Subcutaneous adipose tissue (tissue), 4 donors: ENCODE data around the gene NTRK2. TPM values are rescaled to one million over a fixed set of nuclear protein-coding genes. Genes with fewer than 3 reads are reported as not detected.

Experiments
- total RNA-seq, 4 donors: library from RNA; depleted of rRNA; stranded (reverse); fragments of >200 nt; gene quantifications; one replicate each; pipeline ENCODE4 v1.1.0, GENCODE V29; 2016
- TF ChIP-seq, protein P1 (sequence below): fragments of 450-650 bp; IDR thresholded peaks from one replicate; pipeline ENCODE4 v1.5.1; 2016; ENCODE audit warnings: low read depth, mild to moderate bottlenecking, control low read depth, antibody characterized with exemption, moderate library complexity

Gene NTRK2
- total RNA-seq, 4 donors from 2014 or later: 51.5 to 105 (median 66.8) TPM

DNA sequence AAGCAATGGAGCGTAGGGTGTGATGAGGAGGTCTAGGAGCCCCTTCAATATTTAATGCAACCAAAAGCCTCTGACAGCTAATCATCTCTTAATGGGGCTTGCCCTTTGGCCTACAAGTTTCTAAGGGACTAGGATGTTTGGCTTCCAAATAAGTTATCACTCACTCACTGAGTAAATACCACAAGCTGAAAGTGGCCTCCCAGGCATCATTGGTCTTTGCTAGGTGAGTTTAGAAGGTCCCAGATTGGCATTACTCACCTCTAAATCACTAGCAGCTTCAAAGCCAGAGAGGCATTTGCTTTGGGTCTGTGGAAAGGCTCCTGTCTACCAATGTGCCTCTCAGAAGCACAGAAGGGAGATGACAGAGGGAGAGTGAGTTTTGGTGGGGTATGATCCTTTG is 344.2 kb downstream of the NTRK2 start:
- TF ChIP-seq, protein P1, sequence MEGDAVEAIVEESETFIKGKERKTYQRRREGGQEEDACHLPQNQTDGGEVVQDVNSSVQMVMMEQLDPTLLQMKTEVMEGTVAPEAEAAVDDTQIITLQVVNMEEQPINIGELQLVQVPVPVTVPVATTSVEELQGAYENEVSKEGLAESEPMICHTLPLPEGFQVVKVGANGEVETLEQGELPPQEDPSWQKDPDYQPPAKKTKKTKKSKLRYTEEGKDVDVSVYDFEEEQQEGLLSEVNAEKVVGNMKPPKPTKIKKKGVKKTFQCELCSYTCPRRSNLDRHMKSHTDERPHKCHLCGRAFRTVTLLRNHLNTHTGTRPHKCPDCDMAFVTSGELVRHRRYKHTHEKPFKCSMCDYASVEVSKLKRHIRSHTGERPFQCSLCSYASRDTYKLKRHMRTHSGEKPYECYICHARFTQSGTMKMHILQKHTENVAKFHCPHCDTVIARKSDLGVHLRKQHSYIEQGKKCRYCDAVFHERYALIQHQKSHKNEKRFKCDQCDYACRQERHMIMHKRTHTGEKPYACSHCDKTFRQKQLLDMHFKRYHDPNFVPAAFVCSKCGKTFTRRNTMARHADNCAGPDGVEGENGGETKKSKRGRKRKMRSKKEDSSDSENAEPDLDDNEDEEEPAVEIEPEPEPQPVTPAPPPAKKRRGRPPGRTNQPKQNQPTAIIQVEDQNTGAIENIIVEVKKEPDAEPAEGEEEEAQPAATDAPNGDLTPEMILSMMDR: no peak

DNA sequence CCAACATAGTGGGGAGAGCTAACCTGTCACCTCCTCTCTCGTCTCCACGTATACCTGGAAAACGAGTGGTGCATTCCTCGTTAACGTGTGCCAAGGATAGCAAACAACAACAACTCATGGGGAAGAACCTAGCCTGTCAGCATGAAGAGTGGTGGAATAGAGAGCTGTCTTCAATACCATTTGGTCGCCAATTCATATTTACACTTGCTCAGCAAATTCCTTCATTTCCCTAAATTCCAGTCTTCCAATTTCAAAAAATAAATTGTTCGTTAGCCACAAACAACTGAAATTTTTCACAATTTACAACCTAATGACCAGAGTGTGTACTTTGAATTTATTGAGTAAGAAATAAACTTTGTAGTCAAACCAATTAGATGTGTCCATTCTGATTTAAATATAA is 344.8 kb downstream of the NTRK2 start:
- TF ChIP-seq, protein P1: no peak

DNA sequence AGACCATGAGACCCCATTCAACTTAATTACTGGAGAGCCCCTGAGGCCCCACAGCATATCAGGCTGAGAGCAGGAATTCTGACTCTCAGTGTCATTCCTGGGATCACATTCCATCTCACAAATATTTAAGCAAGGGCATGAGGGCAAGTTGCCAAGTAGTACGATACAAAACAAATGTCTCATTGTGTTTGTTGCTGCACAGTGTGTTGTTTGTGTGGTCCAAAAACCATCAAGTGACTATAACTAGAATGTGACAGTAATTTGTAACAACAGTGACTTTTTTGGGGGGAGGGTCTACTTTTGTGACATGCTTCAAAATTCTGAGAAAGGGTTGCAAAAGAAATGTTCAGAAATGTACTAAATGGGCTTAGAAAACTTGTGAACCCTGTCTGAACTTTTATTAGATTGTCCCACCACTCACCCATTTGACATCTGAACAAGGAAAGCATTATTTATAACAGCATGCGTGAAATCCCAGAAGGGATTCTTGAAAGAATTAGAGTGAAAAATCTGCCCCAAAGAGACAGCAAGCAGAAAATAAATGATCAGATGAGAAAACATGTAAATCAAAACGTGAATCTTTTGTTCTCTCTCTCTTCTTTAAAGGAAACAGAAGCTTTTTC is 347.0 kb downstream of the NTRK2 start:
- TF ChIP-seq, protein P1: no peak

DNA sequence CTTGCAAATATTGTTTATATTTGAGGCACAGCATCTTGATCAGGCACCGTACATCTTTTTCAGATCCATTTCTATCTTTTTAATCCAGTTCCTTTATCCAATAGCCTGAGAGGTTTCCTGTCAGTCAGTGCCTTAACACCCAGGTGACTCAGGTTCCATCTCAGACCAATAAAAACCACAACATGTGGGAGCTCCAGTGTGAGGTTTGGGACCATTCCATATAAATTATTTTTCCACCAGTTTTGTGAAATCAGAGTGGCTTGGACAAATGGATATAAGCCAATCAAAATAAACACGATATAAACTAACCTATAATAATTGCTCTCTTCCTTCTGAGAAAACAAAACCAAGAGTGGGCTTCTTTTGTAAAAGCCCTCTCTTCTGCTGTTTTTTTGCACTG is 351.3 kb downstream of the NTRK2 start:
- TF ChIP-seq, protein P1: no peak

DNA sequence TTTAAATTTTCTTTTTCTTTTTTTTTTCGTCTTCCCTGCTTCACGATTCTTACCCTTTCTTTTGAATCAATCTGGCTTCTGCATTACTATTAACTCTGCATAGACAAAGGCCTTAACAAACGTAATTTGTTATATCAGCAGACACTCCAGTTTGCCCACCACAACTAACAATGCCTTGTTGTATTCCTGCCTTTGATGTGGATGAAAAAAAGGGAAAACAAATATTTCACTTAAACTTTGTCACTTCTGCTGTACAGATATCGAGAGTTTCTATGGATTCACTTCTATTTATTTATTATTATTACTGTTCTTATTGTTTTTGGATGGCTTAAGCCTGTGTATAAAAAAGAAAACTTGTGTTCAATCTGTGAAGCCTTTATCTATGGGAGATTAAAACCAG is 352.2 kb downstream of the NTRK2 start:
- TF ChIP-seq, protein P1: no peak

DNA sequence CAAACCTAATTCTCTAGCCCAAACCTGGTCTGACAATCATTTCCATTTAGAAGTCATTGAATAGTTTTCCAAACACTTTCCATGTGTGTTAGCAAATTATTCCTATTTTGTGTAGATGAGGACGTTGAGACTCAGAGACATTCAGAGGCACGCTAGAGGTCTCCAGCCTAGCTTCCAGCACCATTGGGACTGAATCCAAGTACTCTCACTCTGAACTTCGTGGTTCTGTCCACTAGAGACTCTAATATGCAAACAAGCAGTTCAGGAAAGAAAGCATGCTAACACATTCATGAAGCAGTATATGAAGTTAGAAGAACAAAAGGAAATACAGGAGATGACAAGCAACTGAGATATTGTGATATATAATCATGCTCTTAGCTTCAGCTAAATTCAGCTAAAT is 354.8 kb downstream of the NTRK2 start:
- TF ChIP-seq, protein P1: no peak

DNA sequence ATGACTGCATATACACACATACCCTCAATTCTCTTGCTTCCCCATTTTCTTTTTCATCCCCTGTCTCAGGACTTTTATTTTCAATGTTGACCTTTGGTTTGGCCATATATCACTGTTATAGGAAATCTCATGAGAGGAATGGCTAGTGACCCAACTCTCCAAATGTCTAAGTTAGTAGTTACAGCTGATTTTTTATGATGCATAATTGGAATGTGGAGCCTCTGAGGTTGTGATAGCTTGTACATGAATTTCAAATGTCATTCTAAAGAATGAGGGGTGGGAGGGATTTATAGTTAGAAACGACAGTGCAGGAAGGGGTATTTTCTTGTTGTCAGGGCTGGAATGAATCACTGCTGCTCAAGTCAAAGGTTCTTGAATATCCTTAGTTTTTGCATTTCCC is 356.1 kb downstream of the NTRK2 start:
- TF ChIP-seq, protein P1: no peak
